ENCODE measurements around the gene PCP4L1.
"Not testable (repeated sequence)": the region's sequence is repeated elsewhere in the genome, so short reads cannot be mapped to it uniquely, and the experiment has no call there.

The PCP4L1 gene

GRCh38 chr1:161229896-161230295 lies 28.6 kb upstream of the PCP4L1 start:
- DNase-seq = no peak

- no peak for DNase-seq
Measured at GRCh38 chr1:161230762-161231161, 27.8 kb upstream of the PCP4L1 start.

GRCh38 chr1:161233102-161233501 lies 25.4 kb upstream of the PCP4L1 start:
- DNase-seq = no peak

- no peak for DNase-seq
Measured at GRCh38 chr1:161235957-161236775, 22.4 kb upstream of the PCP4L1 start.

- DNase-seq = no peak
Measured at GRCh38 chr1:161238039-161238473, 20.5 kb upstream of the PCP4L1 start, which contains the start of gene NR1I3. Gene NR1I3, minus strand, starts transcription at chr1:161238203. Its CDS starts 1,638 bp downstream, at chr1:161236565.

GRCh38 chr1:161241682-161242081 lies 16.9 kb upstream of the PCP4L1 start:
- no peak for DNase-seq

GRCh38 chr1:161242313-161242712 lies 16.2 kb upstream of the PCP4L1 start:
- DNase-seq = no peak

- DNase-seq = no peak
Measured at GRCh38 chr1:161244888-161245287, 13.7 kb upstream of the PCP4L1 start.

- DNase-seq = not testable (repeated sequence)
Measured at GRCh38 chr1:161250100-161250499, 8.4 kb upstream of the PCP4L1 start.

GRCh38 chr1:161250829-161251228 lies 7.7 kb upstream of the PCP4L1 start:
- no peak for DNase-seq

- DNase-seq = no peak
Measured at GRCh38 chr1:161251579-161251978, 7.0 kb upstream of the PCP4L1 start.

- DNase-seq = not testable (repeated sequence)
Measured at GRCh38 chr1:161255302-161255701, 3.2 kb upstream of the PCP4L1 start.

- DNase-seq = not testable (repeated sequence)
Measured at GRCh38 chr1:161255955-161256520, 2.5 kb upstream of the PCP4L1 start.

- DNase-seq = not testable (repeated sequence)
Measured at GRCh38 chr1:161257109-161257508, 1.4 kb upstream of the PCP4L1 start.

- no peak for DNase-seq
Measured at GRCh38 chr1:161259345-161259702, 779 bp downstream of the PCP4L1 start.

GRCh38 chr1:161259765-161260164 lies 1.2 kb downstream of the PCP4L1 start:
- DNase-seq = no peak

GRCh38 chr1:161260376-161261260 lies 2.1 kb downstream of the PCP4L1 start:
- no peak for DNase-seq

- no peak for DNase-seq
Measured at GRCh38 chr1:161261261-161262235, 3.0 kb downstream of the PCP4L1 start.

- no peak for DNase-seq
Measured at GRCh38 chr1:161265305-161265704, 6.8 kb downstream of the PCP4L1 start.

- DNase-seq = no peak
Measured at GRCh38 chr1:161266202-161266601, 7.7 kb downstream of the PCP4L1 start.

- no peak for DNase-seq
Measured at GRCh38 chr1:161266836-161267235, 8.3 kb downstream of the PCP4L1 start.

GRCh38 chr1:161267321-161267720 lies 8.8 kb downstream of the PCP4L1 start:
- DNase-seq = no peak

Data from activated CD4-positive, alpha-beta T cell treated with anti-CD3 and anti-CD28 coated beads, Interleukin-2, amount 50 U/mL, for 4 hours (primary cell).